DMS53 treated with DMSO at 0.1 percent for 48 hours (cell line): ENCODE data around the gene ALDH1L1.

Experiments used
- DNase-seq: peaks from one replicate; lab custom pipeline; 2025; ENCODE audit not compliant: unreplicated experiment; lab: John Stamatoyannopoulos, UW

The ALDH1L1 gene

GRCh38 chr3:126180477-126181397 is at the start of gene ALDH1L1:
ALDH1L1 (minus strand) TSS chr3:126180586; CDS start chr3:126160979, 19,607 bp downstream.
- peak; percentile 62 for DNase-seq

GRCh38 chr3:126226374-126226773 is 46.0 kb upstream of the ALDH1L1 start:
- no peak for DNase-seq

GRCh38 chr3:126216416-126216815 is 36.0 kb upstream of the ALDH1L1 start:
- no peak for DNase-seq

- no peak for DNase-seq
Measured at GRCh38 chr3:126213379-126214028, 33.1 kb upstream of the ALDH1L1 start.

- peak; percentile 39 for DNase-seq
Measured at GRCh38 chr3:126212620-126213378, 32.4 kb upstream of the ALDH1L1 start.

- no peak for DNase-seq
Measured at GRCh38 chr3:126212250-126212619, 31.8 kb upstream of the ALDH1L1 start.

GRCh38 chr3:126211569-126211968 is 31.2 kb upstream of the ALDH1L1 start:
- DNase-seq: no peak

- no peak for DNase-seq
Measured at GRCh38 chr3:126210606-126211005, 30.2 kb upstream of the ALDH1L1 start.

GRCh38 chr3:126209741-126210140 is 29.4 kb upstream of the ALDH1L1 start:
- DNase-seq: no peak

GRCh38 chr3:126208606-126209256 is 28.3 kb upstream of the ALDH1L1 start:
- DNase-seq: peak; percentile 82

GRCh38 chr3:126208182-126208581 is 27.8 kb upstream of the ALDH1L1 start:
- no peak for DNase-seq

GRCh38 chr3:126207166-126207565 is 26.8 kb upstream of the ALDH1L1 start:
- no peak for DNase-seq

- no peak for DNase-seq
Measured at GRCh38 chr3:126205717-126206655, 25.6 kb upstream of the ALDH1L1 start.

GRCh38 chr3:126202680-126203079 is 22.3 kb upstream of the ALDH1L1 start:
- DNase-seq: no peak

GRCh38 chr3:126202276-126202675 is 21.9 kb upstream of the ALDH1L1 start:
- DNase-seq: no peak

- no peak for DNase-seq
Measured at GRCh38 chr3:126201168-126201567, 20.8 kb upstream of the ALDH1L1 start.

- no peak for DNase-seq
Measured at GRCh38 chr3:126200534-126200933, 20.1 kb upstream of the ALDH1L1 start.

GRCh38 chr3:126199256-126199655 is 18.9 kb upstream of the ALDH1L1 start:
- no peak for DNase-seq

- peak; percentile 62 for DNase-seq
Measured at GRCh38 chr3:126197854-126198584, 17.6 kb upstream of the ALDH1L1 start.
